ENCODE data around the gene NUP98.
"Not testable (repeated sequence)": the region's sequence is repeated elsewhere in the genome, so short reads cannot be mapped to it uniquely, and the experiment has no call there.

The NUP98 gene

GRCh38 chr11:3822312-3822711, 25.0 kb upstream of the NUP98 start:
- no peak for TF ChIP-seq CTCF (IDR thresholded peaks at IDR 0.05; ENCODE audit: borderline replicate concordance, insufficient read depth, low read depth, low read length)
- H3K4me3 ChIP-seq (ENCODE audit: low read depth, low read length): no peak overlapping the region

- no peak for TF ChIP-seq CTCF (IDR thresholded peaks at IDR 0.05; ENCODE audit: borderline replicate concordance, insufficient read depth, low read depth, low read length)
- no peak overlapping the region for H3K4me3 ChIP-seq (ENCODE audit: low read depth, low read length)
Measured at GRCh38 chr11:3820971-3821370, 23.6 kb upstream of the NUP98 start.

- H3K4me3 ChIP-seq (ENCODE audit: low read depth, low read length): no peak overlapping the region
- no peak for TF ChIP-seq CTCF (IDR thresholded peaks at IDR 0.05; ENCODE audit: borderline replicate concordance, insufficient read depth, low read depth, low read length)
Measured at GRCh38 chr11:3817181-3817800, 19.9 kb upstream of the NUP98 start.

GRCh38 chr11:3816673-3817072, 19.3 kb upstream of the NUP98 start:
- TF ChIP-seq CTCF (IDR thresholded peaks at IDR 0.05; ENCODE audit: borderline replicate concordance, insufficient read depth, low read depth, low read length): no peak
- no peak overlapping the region for H3K4me3 ChIP-seq (ENCODE audit: low read depth, low read length)

- H3K4me3 ChIP-seq (ENCODE audit: low read depth, low read length): no peak overlapping the region
- TF ChIP-seq CTCF (IDR thresholded peaks at IDR 0.05; ENCODE audit: borderline replicate concordance, insufficient read depth, low read depth, low read length): no peak
Measured at GRCh38 chr11:3815845-3816244, 18.5 kb upstream of the NUP98 start.

- not testable (repeated sequence) for H3K4me3 ChIP-seq (ENCODE audit: low read depth, low read length)
Measured at GRCh38 chr11:3814832-3815231, 17.5 kb upstream of the NUP98 start.

GRCh38 chr11:3810951-3811350, 13.6 kb upstream of the NUP98 start:
- no peak overlapping the region for H3K4me3 ChIP-seq (ENCODE audit: low read depth, low read length)
- no peak for TF ChIP-seq CTCF (IDR thresholded peaks at IDR 0.05; ENCODE audit: borderline replicate concordance, insufficient read depth, low read depth, low read length)

GRCh38 chr11:3810446-3810845, 13.1 kb upstream of the NUP98 start:
- no peak for TF ChIP-seq CTCF (IDR thresholded peaks at IDR 0.05; ENCODE audit: borderline replicate concordance, insufficient read depth, low read depth, low read length)
- no peak overlapping the region for H3K4me3 ChIP-seq (ENCODE audit: low read depth, low read length)

All from GM12875 (cell line).